ENCODE data around the gene IFIT1. TPM values are rescaled to one million over a fixed set of nuclear protein-coding genes. Genes with fewer than 3 reads are reported as not detected.

Gene IFIT1
- total RNA-seq, 4 donors from 2014 or later: 3.3 to 9.3 (median 6.8) TPM

DNA sequence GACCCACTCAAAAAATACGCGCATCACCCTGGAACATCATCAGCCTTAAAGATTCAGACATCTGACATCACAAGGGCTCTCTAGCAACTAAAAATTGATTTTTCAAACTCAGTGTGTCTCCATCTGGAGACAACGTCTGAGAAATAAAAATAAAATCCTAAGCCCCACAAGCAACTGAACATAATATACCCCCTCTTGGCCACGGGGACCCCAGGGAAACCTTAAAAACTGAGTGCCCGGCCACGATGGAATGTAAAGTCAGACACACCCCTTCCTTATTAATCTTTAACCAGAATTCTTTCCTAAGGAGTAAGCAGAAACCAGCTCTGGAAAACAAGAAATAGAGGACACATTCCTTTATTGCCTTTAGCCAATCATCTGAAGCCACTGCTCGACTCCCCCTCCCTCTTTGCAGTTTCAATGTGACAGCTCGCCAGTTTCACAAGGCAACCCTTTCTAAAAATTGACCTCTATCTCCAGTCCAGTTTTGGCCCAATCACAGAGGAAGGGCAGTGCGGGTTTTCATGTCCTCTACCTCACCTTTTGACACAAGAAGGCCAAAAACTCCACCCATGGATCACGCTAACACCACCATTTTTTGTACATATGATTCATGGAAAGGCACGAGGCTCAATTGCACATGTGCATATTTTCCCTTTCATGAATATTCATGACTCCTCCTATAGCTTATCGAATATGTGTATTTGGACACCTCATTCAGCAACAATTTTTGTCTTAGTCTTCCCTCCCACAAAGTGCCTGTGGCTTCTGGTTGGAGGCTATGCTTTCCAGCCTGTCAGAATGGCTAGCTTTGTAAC is 40.4 kb upstream of the IFIT1 start:
- no peaks in the 10 kb centered on the region for H3K36me3 ChIP-seq
- H3K27me3 ChIP-seq: no peaks in the 10 kb centered on the region
- DNase-seq: peak in 1 of 3 donors; percentile 58
- H3K27ac ChIP-seq: peak overlapping the region; percentile 1 to 83 (median 72)
- H3K4me1 ChIP-seq: peaks cover 0 to 14% (median 7%) of the 10 kb centered on the region in 4 donors
- H3K4me3 ChIP-seq: no peak overlapping the region
- H3K9me3 ChIP-seq: no peaks in the 10 kb centered on the region
- TF ChIP-seq, protein P1, sequence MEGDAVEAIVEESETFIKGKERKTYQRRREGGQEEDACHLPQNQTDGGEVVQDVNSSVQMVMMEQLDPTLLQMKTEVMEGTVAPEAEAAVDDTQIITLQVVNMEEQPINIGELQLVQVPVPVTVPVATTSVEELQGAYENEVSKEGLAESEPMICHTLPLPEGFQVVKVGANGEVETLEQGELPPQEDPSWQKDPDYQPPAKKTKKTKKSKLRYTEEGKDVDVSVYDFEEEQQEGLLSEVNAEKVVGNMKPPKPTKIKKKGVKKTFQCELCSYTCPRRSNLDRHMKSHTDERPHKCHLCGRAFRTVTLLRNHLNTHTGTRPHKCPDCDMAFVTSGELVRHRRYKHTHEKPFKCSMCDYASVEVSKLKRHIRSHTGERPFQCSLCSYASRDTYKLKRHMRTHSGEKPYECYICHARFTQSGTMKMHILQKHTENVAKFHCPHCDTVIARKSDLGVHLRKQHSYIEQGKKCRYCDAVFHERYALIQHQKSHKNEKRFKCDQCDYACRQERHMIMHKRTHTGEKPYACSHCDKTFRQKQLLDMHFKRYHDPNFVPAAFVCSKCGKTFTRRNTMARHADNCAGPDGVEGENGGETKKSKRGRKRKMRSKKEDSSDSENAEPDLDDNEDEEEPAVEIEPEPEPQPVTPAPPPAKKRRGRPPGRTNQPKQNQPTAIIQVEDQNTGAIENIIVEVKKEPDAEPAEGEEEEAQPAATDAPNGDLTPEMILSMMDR (IDR thresholded peaks at IDR 0.05): no peak
- TF ChIP-seq POLR2A (IDR thresholded peaks at IDR 0.05): no peak

DNA sequence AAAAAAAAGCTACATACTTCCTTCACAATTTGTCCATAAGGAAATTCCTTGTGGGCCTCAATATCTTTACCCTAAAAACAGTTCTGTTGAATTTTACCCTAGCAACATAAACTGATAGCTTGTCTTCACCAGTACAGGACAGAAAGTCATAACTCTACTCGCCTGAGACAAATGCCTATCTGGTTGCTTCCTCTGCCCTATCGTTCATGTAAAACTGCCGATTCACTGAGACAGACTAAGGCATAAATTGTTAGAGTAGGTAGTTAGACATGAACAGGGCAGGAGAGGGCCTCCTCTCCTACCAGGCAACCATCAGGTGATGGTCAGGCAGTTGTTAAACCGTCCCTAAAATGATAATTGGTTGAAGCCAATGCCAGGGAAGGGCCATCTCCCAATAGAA is 39.6 kb upstream of the IFIT1 start:
- TF ChIP-seq POLR2A (IDR thresholded peaks at IDR 0.05): no peak
- TF ChIP-seq, protein P1 (IDR thresholded peaks at IDR 0.05): no peak
- no peaks in the 10 kb centered on the region for H3K36me3 ChIP-seq
- no peaks in the 10 kb centered on the region for H3K9me3 ChIP-seq
- DNase-seq: no peak
- no peaks in the 10 kb centered on the region for H3K27me3 ChIP-seq
- peaks cover 0 to 14% (median 7%) of the 10 kb centered on the region in 4 donors for H3K4me1 ChIP-seq
- no peak overlapping the region for H3K27ac ChIP-seq
- H3K4me3 ChIP-seq: no peak overlapping the region

DNA sequence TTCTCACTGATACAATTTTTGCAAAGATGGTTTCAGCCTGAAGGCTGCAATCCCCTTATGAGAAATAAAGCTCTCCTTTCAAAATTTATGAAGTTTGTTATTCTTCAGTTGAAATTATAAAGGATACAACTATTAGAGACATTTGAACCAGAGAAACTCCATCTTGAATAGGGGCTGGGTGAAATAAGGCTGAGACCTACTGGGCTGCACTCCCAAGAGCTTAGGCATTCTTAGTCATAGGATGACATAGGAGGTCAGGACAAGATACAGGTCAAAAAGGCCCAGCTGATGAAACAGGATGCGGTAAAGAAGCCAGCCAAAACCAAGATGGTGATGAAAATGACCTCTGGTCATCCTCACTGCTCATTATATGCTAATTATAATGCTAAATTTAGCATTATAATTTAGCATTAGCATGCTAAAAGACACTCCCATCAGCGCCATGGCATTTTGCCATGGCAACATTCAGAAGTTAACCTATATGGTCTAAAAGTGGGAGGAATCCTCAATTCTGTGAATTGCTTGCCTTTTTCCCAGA is 37.0 kb upstream of the IFIT1 start:
- H3K27ac ChIP-seq: no peak overlapping the region
- DNase-seq: no peak
- TF ChIP-seq POLR2A (IDR thresholded peaks at IDR 0.05): no peak
- TF ChIP-seq, protein P1 (IDR thresholded peaks at IDR 0.05): no peak
- peaks cover 0 to 11% (median 7%) of the 10 kb centered on the region in 4 donors for H3K4me1 ChIP-seq
- H3K9me3 ChIP-seq: no peaks in the 10 kb centered on the region
- H3K36me3 ChIP-seq: no peaks in the 10 kb centered on the region
- H3K4me3 ChIP-seq: no peak overlapping the region
- no peaks in the 10 kb centered on the region for H3K27me3 ChIP-seq

DNA sequence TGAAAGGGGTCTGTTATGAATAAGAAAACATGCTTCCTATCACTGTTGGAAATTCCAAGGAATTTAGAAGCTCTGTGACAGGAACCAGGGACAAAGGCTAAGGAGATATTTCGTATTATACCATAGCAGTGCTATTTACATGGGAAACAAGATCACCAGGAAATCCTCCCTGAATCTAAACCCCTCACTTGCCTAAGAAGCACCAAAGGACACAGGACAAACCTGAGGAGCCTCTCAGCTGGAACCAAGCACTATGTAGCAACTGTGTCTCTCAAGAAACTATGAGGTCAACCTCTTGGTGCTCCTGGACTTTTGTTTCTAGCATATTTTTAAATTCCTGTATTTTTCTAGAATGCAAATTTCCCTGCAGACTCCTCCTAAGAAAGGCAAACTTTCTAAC is 35.3 kb upstream of the IFIT1 start:
- Histone ChIP-seq H3K36me3 (no peaks in the 10 kb centered on the region), H3K27me3 (no peaks in the 10 kb centered on the region), H3K4me1 (no peaks in the 10 kb centered on the region), H3K9me3 (no peaks in the 10 kb centered on the region), H3K27ac (no peak overlapping the region), H3K4me3 (no peak overlapping the region)
- TF ChIP-seq POLR2A (IDR thresholded peaks at IDR 0.05): no peak
- TF ChIP-seq, protein P1 (IDR thresholded peaks at IDR 0.05): no peak
- DNase-seq: no peak

DNA sequence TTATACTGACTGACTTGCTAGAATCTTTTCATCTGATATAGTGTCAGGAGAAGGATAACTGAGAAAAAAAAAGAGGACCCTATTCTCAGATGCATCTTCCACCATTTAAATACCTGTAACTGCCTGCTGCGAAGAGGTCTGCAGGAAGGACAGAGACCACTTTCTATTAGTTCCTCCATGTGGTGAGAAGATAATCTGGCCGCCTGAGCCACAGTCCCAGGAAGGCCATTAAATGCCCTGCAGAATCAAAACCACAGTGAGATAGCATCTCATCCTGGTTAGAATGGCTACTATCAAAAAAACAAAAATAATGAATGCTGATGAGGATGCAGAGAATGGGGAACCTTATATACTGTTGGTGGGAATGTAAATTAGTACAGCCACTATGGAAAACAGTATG is 34.4 kb upstream of the IFIT1 start:
- no peak overlapping the region for H3K27ac ChIP-seq
- H3K4me1 ChIP-seq: no peaks in the 10 kb centered on the region
- H3K4me3 ChIP-seq: no peak overlapping the region
- no peaks in the 10 kb centered on the region for H3K36me3 ChIP-seq
- no peak for TF ChIP-seq POLR2A (IDR thresholded peaks at IDR 0.05)
- TF ChIP-seq, protein P1 (IDR thresholded peaks at IDR 0.05): no peak
- H3K27me3 ChIP-seq: no peaks in the 10 kb centered on the region
- H3K9me3 ChIP-seq: no peaks in the 10 kb centered on the region
- no peak for DNase-seq

All from Peyer's patch (tissue), 4 donors.